HG02642 (cell line): Measurements from ENCODE around the gene VNN1.
"Not testable (repeated sequence)": the region's sequence is repeated elsewhere in the genome, so short reads cannot be mapped to it uniquely, and the experiment has no call there.

ENCODE experiments used
- ATAC-seq: cut with Tn5 transposase; IDR thresholded peaks from one replicate; pipeline ENCODE4 v1.9.1; 2021; ENCODE audit warnings: mild to moderate bottlenecking; ENCODE audit not compliant: unreplicated experiment, poor library complexity

VNN1 gene

GRCh38 chr6:132725947-132726607, 12.2 kb upstream of the VNN1 start:
- ATAC-seq, result peak; percentile 83

- no peak for ATAC-seq
These were observed 11.6 kb upstream of the VNN1 start for GRCh38 chr6:132725471-132725870.

GRCh38 chr6:132719736-132720448, 6.0 kb upstream of the VNN1 start:
- no peak for ATAC-seq

GRCh38 chr6:132715881-132716637, 2.2 kb upstream of the VNN1 start:
- ATAC-seq, result no peak

GRCh38 chr6:132715204-132715603, 1.3 kb upstream of the VNN1 start:
- no peak for ATAC-seq

GRCh38 chr6:132714160-132714559, 305 bp upstream of the VNN1 start:
- no peak for ATAC-seq

GRCh38 chr6:132712366-132712765, 1.5 kb downstream of the VNN1 start:
- no peak for ATAC-seq

GRCh38 chr6:132708771-132709170, 5.1 kb downstream of the VNN1 start:
- no peak for ATAC-seq

GRCh38 chr6:132708002-132708401, 5.9 kb downstream of the VNN1 start:
- ATAC-seq, result no peak

- not testable (repeated sequence) for ATAC-seq
These were observed 7.1 kb downstream of the VNN1 start for GRCh38 chr6:132706756-132707155.

GRCh38 chr6:132703936-132704335, 9.9 kb downstream of the VNN1 start:
- no peak for ATAC-seq

GRCh38 chr6:132698608-132699007, 15.2 kb downstream of the VNN1 start:
- peak; percentile 67 for ATAC-seq

- no peak for ATAC-seq
These were observed 18.1 kb downstream of the VNN1 start for GRCh38 chr6:132695773-132696172.

- ATAC-seq, result no peak
These were observed 20.4 kb downstream of the VNN1 start for GRCh38 chr6:132693478-132693877.

- ATAC-seq, result no peak
These were observed 23.2 kb downstream of the VNN1 start for GRCh38 chr6:132690678-132691077.

- no peak for ATAC-seq
These were observed 26.5 kb downstream of the VNN1 start for GRCh38 chr6:132687306-132687705.

GRCh38 chr6:132686531-132686930, 27.3 kb downstream of the VNN1 start:
- no peak for ATAC-seq

GRCh38 chr6:132685009-132685408, 28.8 kb downstream of the VNN1 start:
- no peak for ATAC-seq

GRCh38 chr6:132684272-132684671, 29.6 kb downstream of the VNN1 start:
- ATAC-seq, result no peak

- no peak for ATAC-seq
These were observed 30.3 kb downstream of the VNN1 start for GRCh38 chr6:132683543-132683942.

GRCh38 chr6:132679094-132679493, 34.8 kb downstream of the VNN1 start:
- ATAC-seq, result not testable (repeated sequence)
